Brain microvascular endothelial cell (primary cell): ENCODE data around the gene FAM131B.

Experiments
- DNase-seq: peaks from one replicate; pipeline ENCODE4 v3.0.0-alpha.2; 2020
- H3K27ac ChIP-seq: fragments of 250-450 bp; sonication (Bioruptor Pico); 2 replicates; pipeline ENCODE4 v1.5.1; 2020; ENCODE audit warnings: mild to moderate bottlenecking, moderate library complexity
- H3K27me3 ChIP-seq: fragments of 250-450 bp; sonication (Bioruptor Pico); replicated peaks from 2 replicates; pipeline ENCODE4 v1.5.1; 2020; ENCODE audit warnings: mild to moderate bottlenecking
- H3K36me3 ChIP-seq: fragments of 250-450 bp; sonication (Bioruptor Pico); replicated peaks from 2 replicates; pipeline ENCODE4 v1.5.1; 2020; ENCODE audit warnings: mild to moderate bottlenecking
- H3K4me3 ChIP-seq: 2 replicates; pipeline ENCODE4 v1.5.1; 2011; ENCODE audit warnings: low read depth, mild to moderate bottlenecking, control low read depth, low read length, moderate library complexity
- in situ Hi-C: cut with HindIII; loops from 2 replicates; pipeline ENCODE4 v1.10.0; 2017; ENCODE audit warnings: low sequenced_read_pairs, low pct_ligation_motif_present
- TF ChIP-seq, protein P1 (sequence below): IDR thresholded peaks from 2 replicates; pipeline ENCODE4 v1.5.1; 2011; ENCODE audit warnings: low read depth, mild to moderate bottlenecking, moderate library complexity, low read length, control low read depth, inconsistent platforms; ENCODE audit errors: missing control alignments

FAM131B gene

DNA sequence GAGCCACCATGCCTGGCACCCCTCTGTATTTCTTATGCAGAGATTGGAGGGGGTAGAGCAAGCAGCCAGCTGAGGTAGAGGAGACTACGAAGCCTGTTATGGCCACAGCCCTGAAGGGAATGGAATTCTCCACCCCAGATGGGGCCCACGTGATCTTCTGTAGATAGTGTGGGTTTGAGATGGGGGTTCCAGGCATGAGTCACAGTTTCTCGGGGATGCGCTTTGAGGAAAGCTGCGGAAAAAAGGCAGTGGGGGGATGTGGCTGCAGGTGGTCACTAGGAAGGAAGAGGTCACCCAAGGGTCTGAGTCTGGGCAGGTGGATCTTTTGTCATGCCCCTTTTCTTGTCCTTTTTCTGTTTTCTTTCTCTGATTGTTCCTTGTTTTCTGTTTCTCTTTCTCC lies 11.5 kb downstream of the FAM131B start:
- TF ChIP-seq, protein P1, sequence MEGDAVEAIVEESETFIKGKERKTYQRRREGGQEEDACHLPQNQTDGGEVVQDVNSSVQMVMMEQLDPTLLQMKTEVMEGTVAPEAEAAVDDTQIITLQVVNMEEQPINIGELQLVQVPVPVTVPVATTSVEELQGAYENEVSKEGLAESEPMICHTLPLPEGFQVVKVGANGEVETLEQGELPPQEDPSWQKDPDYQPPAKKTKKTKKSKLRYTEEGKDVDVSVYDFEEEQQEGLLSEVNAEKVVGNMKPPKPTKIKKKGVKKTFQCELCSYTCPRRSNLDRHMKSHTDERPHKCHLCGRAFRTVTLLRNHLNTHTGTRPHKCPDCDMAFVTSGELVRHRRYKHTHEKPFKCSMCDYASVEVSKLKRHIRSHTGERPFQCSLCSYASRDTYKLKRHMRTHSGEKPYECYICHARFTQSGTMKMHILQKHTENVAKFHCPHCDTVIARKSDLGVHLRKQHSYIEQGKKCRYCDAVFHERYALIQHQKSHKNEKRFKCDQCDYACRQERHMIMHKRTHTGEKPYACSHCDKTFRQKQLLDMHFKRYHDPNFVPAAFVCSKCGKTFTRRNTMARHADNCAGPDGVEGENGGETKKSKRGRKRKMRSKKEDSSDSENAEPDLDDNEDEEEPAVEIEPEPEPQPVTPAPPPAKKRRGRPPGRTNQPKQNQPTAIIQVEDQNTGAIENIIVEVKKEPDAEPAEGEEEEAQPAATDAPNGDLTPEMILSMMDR: no peak
- H3K4me3 ChIP-seq: no peak overlapping the region
- no peak overlapping the region for H3K27ac ChIP-seq
- no peak for DNase-seq
- no peaks in the 10 kb centered on the region for H3K36me3 ChIP-seq
- in situ Hi-C loops: no loop called here
- peaks cover 2% of the 10 kb centered on the region for H3K27me3 ChIP-seq

DNA sequence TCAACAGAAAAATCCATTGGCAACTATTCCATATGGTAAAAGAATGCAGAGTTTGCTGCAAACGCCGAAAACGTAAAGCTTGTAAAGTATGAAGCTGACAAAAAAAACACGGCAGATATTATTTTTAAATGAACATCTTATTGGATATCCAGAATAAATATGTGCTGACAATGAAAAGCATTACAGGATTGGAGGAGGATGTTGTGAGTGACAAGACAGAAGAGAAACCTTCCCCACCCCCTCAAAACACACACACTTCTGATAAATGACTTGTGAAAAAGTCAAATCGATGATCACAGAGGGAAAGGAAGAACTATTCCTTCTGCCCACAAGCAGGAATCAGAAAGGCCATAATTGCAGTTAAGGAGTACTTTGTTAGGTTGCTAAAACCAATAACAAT lies 14.6 kb downstream of the FAM131B start:
- Histone ChIP-seq H3K4me3 (no peak overlapping the region), H3K27me3 (peaks cover 2% of the 10 kb centered on the region), H3K27ac (no peak overlapping the region), H3K36me3 (no peaks in the 10 kb centered on the region)
- in situ Hi-C loops: no loop called here
- TF ChIP-seq, protein P1: no peak
- no peak for DNase-seq

DNA sequence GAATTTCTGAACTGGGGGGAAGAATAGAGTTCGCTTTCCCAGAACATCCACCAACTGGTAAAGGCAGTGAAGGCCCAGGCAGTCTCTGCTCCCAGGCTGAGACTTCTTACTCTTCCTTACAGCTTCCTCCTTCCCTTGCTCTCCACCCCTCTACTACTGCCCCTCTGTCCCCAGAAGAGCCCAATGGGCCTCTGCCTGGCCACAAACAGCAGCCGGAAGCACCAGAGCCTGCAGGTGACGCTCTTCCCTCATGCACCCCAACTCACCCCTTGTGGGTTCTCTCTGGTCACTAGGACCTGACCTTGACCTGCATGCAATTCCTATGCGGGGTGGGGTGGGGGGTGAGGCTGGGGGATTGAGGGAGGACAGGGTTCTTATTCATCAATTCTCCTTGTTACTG lies 16.5 kb downstream of the FAM131B start:
- H3K27me3 ChIP-seq: peaks cover 2% of the 10 kb centered on the region
- H3K27ac ChIP-seq: no peak overlapping the region
- in situ Hi-C loops: no loop called here
- DNase-seq: no peak
- no peak overlapping the region for H3K4me3 ChIP-seq
- TF ChIP-seq, protein P1: no peak
- no peaks in the 10 kb centered on the region for H3K36me3 ChIP-seq

DNA sequence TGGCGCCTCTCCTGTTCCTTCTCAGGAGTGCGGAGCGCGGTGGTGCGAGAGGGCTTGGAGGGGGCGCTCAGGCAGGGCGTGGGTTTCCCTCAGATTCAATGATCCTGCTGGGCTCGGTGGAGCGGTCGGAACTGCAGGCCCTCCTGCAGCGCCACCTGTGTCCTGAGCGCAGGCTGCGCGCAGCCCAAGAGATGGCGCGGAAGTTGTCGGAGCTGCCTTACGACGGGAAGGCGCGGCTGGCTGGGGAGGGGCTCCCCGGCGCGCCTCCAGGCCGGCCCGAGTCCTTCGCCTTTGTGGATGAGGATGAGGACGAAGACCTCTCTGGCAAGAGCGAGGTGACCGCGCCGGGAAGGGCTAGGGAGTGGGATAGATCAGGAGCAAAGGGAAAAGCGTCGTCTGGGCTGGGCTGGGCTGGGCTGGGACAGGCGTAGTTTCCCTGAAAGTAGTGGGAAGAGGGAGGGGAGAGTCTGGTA lies 17.0 kb downstream of the FAM131B start:
- H3K4me3 ChIP-seq: peak overlapping the region; percentile 31
- H3K27me3 ChIP-seq: peaks cover 2% of the 10 kb centered on the region
- peak; percentile 7 for DNase-seq
- no peaks in the 10 kb centered on the region for H3K36me3 ChIP-seq
- in situ Hi-C loops: no loop called here
- H3K27ac ChIP-seq: no peak overlapping the region
- TF ChIP-seq, protein P1: peak; percentile 80

DNA sequence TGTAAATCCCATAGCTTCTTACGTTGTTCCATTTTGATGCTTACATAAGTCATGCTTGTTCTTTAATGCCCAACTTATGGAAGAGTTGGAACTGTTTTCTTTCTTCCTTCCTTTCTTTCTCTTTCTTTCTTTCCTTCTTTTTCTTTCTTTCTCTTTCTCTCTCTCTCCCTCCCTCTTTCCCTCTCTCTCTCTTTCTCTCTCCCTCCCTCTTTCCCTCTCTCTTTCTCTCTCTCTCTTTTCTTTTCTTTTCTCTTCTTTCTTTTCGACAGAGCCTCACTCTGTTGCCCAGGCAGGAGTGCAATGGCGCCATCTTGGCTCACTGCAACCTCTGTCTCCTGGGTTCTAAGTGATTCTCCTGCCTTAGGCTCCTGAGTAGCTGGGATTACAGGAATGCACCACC lies 18.9 kb downstream of the FAM131B start:
- Histone ChIP-seq H3K27me3 (peaks cover 2% of the 10 kb centered on the region), H3K27ac (no peak overlapping the region), H3K4me3 (no peak overlapping the region), H3K36me3 (no peaks in the 10 kb centered on the region)
- TF ChIP-seq, protein P1: no peak
- in situ Hi-C loops: no loop called here
- no peak for DNase-seq

DNA sequence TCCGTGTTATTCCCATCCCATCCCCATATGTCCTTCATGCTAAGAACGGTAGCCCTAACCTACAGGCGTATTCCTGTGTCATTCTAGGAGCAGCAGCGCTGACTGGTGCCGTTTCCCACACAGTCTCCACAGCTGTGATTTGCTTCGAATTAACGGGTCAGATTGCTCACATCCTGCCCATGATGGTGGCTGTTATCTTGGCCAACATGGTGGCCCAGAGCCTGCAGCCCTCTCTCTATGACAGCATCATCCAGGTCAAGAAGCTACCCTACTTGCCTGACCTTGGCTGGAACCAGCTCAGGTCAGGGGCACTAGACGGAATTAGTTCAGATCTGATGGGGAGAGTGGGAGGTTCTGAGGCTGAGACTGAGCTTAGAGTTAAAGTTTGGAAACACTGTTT lies 20.7 kb downstream of the FAM131B start:
- no peak overlapping the region for H3K4me3 ChIP-seq
- TF ChIP-seq, protein P1: no peak
- H3K36me3 ChIP-seq: no peaks in the 10 kb centered on the region
- in situ Hi-C loops: no loop called here
- no peak for DNase-seq
- no peak overlapping the region for H3K27ac ChIP-seq
- H3K27me3 ChIP-seq: no peaks in the 10 kb centered on the region
